Trophoblast cell (in vitro differentiated cells and primary cell): ENCODE data around the gene PDIA6.

Experiments used
- DNase-seq, 2 donors: peaks; one replicate each; pipeline ENCODE4 v3.0.0-alpha.2; 2016
- H2AFZ ChIP-seq: 2 replicates; pipeline ENCODE4 v1.6.1; 2013; ENCODE audit warnings: low read length, moderate library complexity, mild to moderate bottlenecking; ENCODE audit not compliant: insufficient read depth, poor library complexity
- H2AK5ac ChIP-seq: 2 replicates; pipeline ENCODE4 v1.6.1; 2013; ENCODE audit warnings: mild to moderate bottlenecking, low read length
- H2BK120ac ChIP-seq: 2 replicates; pipeline ENCODE4 v1.6.1; 2013; ENCODE audit warnings: low read length, mild to moderate bottlenecking, moderate library complexity; ENCODE audit not compliant: insufficient read depth, poor library complexity
- H2BK12ac ChIP-seq: 2 replicates; pipeline ENCODE4 v1.6.1; 2013; ENCODE audit warnings: mild to moderate bottlenecking, low read length, moderate library complexity
- H2BK5ac ChIP-seq: 2 replicates; pipeline ENCODE4 v1.6.1; 2013; ENCODE audit warnings: low read length, low read depth, moderate library complexity, mild to moderate bottlenecking; ENCODE audit not compliant: poor library complexity
- H3K14ac ChIP-seq: 2 replicates; pipeline ENCODE4 v1.6.1; 2013; ENCODE audit warnings: mild to moderate bottlenecking, low read length
- H3K18ac ChIP-seq: 2 replicates; pipeline ENCODE4 v1.6.1; 2013; ENCODE audit warnings: mild to moderate bottlenecking, low read length
- H3K23ac ChIP-seq: 2 replicates; pipeline ENCODE4 v1.6.1; 2013; ENCODE audit warnings: low read length
- H3K27ac ChIP-seq: 2 replicates; pipeline ENCODE4 v1.5.1; 2013; ENCODE audit warnings: low read depth, mild to moderate bottlenecking, inconsistent platforms, low read length, moderate library complexity
- H3K27me3 ChIP-seq: 2 replicates; pipeline ENCODE4 v1.6.1; 2013; ENCODE audit warnings: inconsistent platforms, mild to moderate bottlenecking, low read length, moderate library complexity; ENCODE audit not compliant: insufficient read depth
- H3K36me3 ChIP-seq, 2 experiments: 1 replicate in 1 of 2; 2 replicates in 1 of 2; pipeline ENCODE4 v1.6.1; 2013; ENCODE audit warnings: low read length in 2 of 2, mild to moderate bottlenecking in 2 of 2, moderate library complexity in 1 of 2; ENCODE audit not compliant: insufficient read depth in 2 of 2, control insufficient read depth in 1 of 2
- H3K4ac ChIP-seq: 2 replicates; pipeline ENCODE4 v1.6.1; 2013; ENCODE audit warnings: low read depth, mild to moderate bottlenecking, low read length, moderate library complexity
- H3K4me1 ChIP-seq, 2 experiments: 1 replicate in 1 of 2; 2 replicates in 1 of 2; pipeline ENCODE4 v1.6.1; 2013; ENCODE audit warnings: low read length in 2 of 2, mild to moderate bottlenecking in 2 of 2, moderate library complexity in 1 of 2; ENCODE audit not compliant: insufficient read depth in 2 of 2, control insufficient read depth in 1 of 2
- H3K4me2 ChIP-seq: 2 replicates; pipeline ENCODE4 v1.6.1; 2013; ENCODE audit warnings: inconsistent platforms, mild to moderate bottlenecking, low read length, moderate library complexity
- H3K4me3 ChIP-seq: 2 replicates; pipeline ENCODE4 v1.5.1; 2013; ENCODE audit warnings: mild to moderate bottlenecking, low read depth, low read length, inconsistent platforms
- H3K79me1 ChIP-seq: one replicate; pipeline ENCODE4 v1.6.1; 2013; ENCODE audit warnings: low read length
- H3K79me2 ChIP-seq: 2 replicates; pipeline ENCODE4 v1.6.1; 2013; ENCODE audit warnings: low read length, mild to moderate bottlenecking; ENCODE audit not compliant: control insufficient read depth, insufficient read depth, poor library complexity
- H3K9ac ChIP-seq: 2 replicates; pipeline ENCODE4 v1.6.1; 2013; ENCODE audit warnings: mild to moderate bottlenecking, low read length
- H3K9me3 ChIP-seq: 2 replicates; pipeline ENCODE4 v1.6.1; 2013; ENCODE audit warnings: low read depth, mild to moderate bottlenecking, control low read depth, inconsistent platforms, low read length; ENCODE audit not compliant: insufficient read depth
- H4K12ac ChIP-seq: 2 replicates; pipeline ENCODE4 v1.6.1; 2013; ENCODE audit warnings: low read depth, mild to moderate bottlenecking, low read length, moderate library complexity
- H4K8ac ChIP-seq: 2 replicates; pipeline ENCODE4 v1.6.1; 2013; ENCODE audit warnings: low read depth, mild to moderate bottlenecking, low read length, moderate library complexity
- H4K91ac ChIP-seq: one replicate; pipeline ENCODE4 v1.6.1; 2013; ENCODE audit warnings: low read depth, mild to moderate bottlenecking, low read length, moderate library complexity
- WGBS: extraction: QIAGEN DNeasy Blood & Tissue Kit; methylation state at CpG from one replicate; pipeline ENCODE4 v1.1.7; 2013; ENCODE audit warnings: missing lambda C conversion rate; ENCODE audit not compliant: insufficient read length, insufficient coverage; ENCODE audit errors: extremely low coverage; 5-methylcytosine and 5-hydroxymethylcytosine counted together

PDIA6 gene

DNA sequence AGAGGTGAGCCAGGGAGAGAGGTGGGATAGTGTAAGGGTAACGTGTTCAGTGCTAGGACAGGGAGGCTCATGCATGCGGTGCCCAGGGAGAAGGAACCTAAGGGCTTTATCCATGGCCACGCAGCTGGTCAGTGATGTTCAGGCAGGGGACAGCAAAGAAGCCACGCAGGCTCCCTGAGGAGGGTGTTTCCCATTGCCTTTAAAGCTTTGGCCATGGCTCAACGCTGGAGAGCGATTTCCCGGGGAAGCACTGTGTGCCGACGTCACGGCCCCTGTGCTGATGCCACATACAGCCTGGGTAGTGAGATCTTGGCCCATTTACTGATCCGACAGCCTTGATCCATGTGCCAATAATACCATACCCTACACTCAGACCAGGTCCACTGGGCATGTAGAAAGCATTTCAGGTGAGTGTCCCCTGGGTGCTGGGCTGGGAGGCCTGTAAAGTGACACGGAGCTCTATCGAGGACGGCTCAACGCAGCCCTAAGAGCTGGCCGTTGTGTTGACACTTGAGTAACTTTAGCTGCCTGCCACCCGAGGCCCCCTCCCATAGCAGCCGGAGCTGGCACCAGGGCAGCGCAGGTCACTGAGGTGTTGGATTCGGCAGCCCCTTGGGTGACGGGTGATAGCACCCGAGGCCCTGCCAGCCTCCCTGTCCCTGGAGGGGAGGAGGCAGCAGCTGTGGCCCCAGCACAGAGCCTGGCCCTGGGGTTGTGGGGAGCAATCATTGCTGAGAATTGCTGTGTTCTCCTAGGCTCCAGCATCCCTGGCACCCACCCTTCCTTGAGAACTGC lies 41.4 kb downstream of the PDIA6 start:
- Histone ChIP-seq H4K91ac (peak overlapping the region; percentile 17), H3K4me2 (no peak overlapping the region), H2BK12ac (no peak overlapping the region), H3K79me1 (peaks cover 21% of the 10 kb centered on the region), H3K36me3 (peaks cover 7 to 14% of the 10 kb centered on the region in 2 experiments), H4K12ac (no peak overlapping the region), H4K8ac (no peak overlapping the region), H3K4me1 (peaks cover 23 to 29% of the 10 kb centered on the region in 2 experiments), H3K9me3 (no peaks in the 10 kb centered on the region), H3K4ac (no peak overlapping the region), H3K79me2 (peaks cover 7% of the 10 kb centered on the region), H3K14ac (no peak overlapping the region), H2AK5ac (peak overlapping the region; percentile 11), H3K4me3 (no peak overlapping the region), H2BK5ac (no peak overlapping the region), H2AFZ (no peak overlapping the region), H2BK120ac (no peak overlapping the region), H3K27ac (no peak overlapping the region), H3K18ac (no peak overlapping the region), H3K23ac (no peak overlapping the region), H3K27me3 (no peaks in the 10 kb centered on the region), H3K9ac (no peak overlapping the region)
- WGBS = no CpG with 5 or more reads among the region's 22 CpGs
- DNase-seq = no peak

DNA sequence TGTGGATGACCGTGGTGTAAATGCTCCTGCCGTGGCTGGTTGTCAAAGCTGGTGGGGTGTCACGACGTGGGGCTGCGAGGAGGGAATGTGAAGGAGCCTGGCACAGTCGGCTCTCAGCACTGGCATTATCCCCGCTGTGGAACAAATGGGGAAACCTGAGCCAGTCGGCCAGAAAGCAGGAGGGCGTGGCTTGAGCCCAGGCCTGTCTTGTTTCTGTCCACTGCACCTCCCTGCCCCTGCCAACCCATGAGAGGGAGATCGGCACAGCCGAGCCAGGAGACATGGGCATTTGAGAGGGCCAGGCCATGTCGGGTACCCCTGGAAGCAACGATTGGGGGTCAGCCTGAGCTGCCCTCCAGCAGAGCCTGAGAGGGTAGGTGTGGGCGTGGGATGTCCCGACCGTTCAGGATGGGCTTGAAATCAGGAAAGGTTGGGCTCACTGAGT lies 44.5 kb downstream of the PDIA6 start:
- Histone ChIP-seq H2BK120ac (no peak overlapping the region), H3K4me3 (no peak overlapping the region), H3K4me2 (no peak overlapping the region), H4K91ac (no peak overlapping the region), H3K36me3 (peaks cover 2 to 6% of the 10 kb centered on the region in 2 experiments), H4K12ac (no peak overlapping the region), H3K27ac (no peak overlapping the region), H3K14ac (no peak overlapping the region), H3K4me1 (peaks cover 8% of the 10 kb centered on the region in 2 experiments), H2AFZ (no peak overlapping the region), H2AK5ac (no peak overlapping the region), H2BK5ac (no peak overlapping the region), H3K9me3 (peaks cover 2% of the 10 kb centered on the region), H3K9ac (no peak overlapping the region), H3K23ac (no peak overlapping the region), H3K18ac (no peak overlapping the region), H4K8ac (no peak overlapping the region), H2BK12ac (no peak overlapping the region), H3K79me2 (peaks cover 4% of the 10 kb centered on the region), H3K79me1 (peaks cover 6% of the 10 kb centered on the region), H3K4ac (no peak overlapping the region), H3K27me3 (no peaks in the 10 kb centered on the region)
- DNase-seq = no peak
- no CpG with 5 or more reads among the region's 16 CpGs for WGBS

DNA sequence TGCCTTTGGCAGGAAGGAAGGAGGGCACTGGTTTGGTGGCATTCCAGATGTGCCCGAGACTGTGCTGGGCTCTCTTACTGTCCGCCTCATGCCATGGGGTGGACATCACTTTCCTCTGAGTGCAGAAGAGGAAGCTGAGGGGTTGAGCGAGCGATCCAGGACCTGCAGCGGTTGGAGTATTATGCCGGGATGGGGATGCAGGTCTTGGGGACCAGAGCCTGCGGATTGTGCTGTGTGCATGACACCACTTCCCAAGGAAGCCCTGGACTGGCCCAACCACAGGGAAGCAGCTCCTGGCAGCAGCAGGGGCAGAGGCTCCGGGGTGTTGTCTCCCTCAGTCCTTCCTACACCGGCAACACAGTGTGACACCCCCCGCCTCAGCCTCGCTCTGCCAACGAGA lies 46.7 kb downstream of the PDIA6 start:
- Histone ChIP-seq H3K4me2 (no peak overlapping the region), H3K14ac (no peak overlapping the region), H3K9ac (no peak overlapping the region), H4K91ac (no peak overlapping the region), H3K23ac (no peak overlapping the region), H3K18ac (no peak overlapping the region), H3K4ac (no peak overlapping the region), H3K36me3 (peaks cover 0 to 2% of the 10 kb centered on the region in 2 experiments), H3K27ac (no peak overlapping the region), H2BK12ac (no peak overlapping the region), H2AK5ac (no peak overlapping the region), H3K4me3 (no peak overlapping the region), H3K79me2 (no peaks in the 10 kb centered on the region), H3K79me1 (no peaks in the 10 kb centered on the region), H4K12ac (no peak overlapping the region), H2BK120ac (no peak overlapping the region), H2BK5ac (no peak overlapping the region), H3K4me1 (peaks cover 11 to 12% of the 10 kb centered on the region in 2 experiments), H4K8ac (no peak overlapping the region), H3K27me3 (no peaks in the 10 kb centered on the region), H2AFZ (no peak overlapping the region), H3K9me3 (peaks cover 2% of the 10 kb centered on the region)
- no peak for DNase-seq
- WGBS = no CpG with 5 or more reads among the region's 12 CpGs

DNA sequence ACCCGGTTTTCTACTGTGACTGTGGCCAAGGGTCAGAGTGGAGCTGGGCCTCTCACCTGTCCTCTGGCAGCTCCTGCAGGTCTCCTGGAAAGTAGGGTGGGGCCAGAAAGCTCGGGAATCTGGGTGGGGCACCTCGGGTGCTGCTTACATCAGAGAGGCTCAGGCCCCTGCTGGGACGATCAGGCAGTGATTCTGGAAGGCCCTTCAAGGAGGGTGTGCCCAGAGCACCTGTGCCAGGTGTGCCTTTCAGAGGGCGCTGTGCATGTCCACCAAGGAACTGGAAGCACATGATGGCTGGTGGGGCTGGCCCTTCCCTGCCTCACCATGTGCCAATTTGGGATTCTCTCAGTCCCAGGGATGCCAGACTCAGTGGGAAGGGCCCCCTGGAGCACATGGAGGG lies 47.1 kb downstream of the PDIA6 start:
- Histone ChIP-seq H3K18ac (no peak overlapping the region), H3K27ac (no peak overlapping the region), H3K27me3 (no peaks in the 10 kb centered on the region), H3K79me1 (no peaks in the 10 kb centered on the region), H3K4me3 (no peak overlapping the region), H3K9me3 (peaks cover 2% of the 10 kb centered on the region), H2BK12ac (no peak overlapping the region), H2BK5ac (no peak overlapping the region), H3K36me3 (peaks cover 0 to 2% of the 10 kb centered on the region in 2 experiments), H3K4me1 (peaks cover 12 to 13% of the 10 kb centered on the region in 2 experiments), H4K91ac (peak overlapping the region; percentile 40), H4K8ac (no peak overlapping the region), H2AK5ac (no peak overlapping the region), H2BK120ac (no peak overlapping the region), H2AFZ (no peak overlapping the region), H3K23ac (no peak overlapping the region), H3K4ac (no peak overlapping the region), H3K14ac (no peak overlapping the region), H3K9ac (no peak overlapping the region), H3K79me2 (no peaks in the 10 kb centered on the region), H4K12ac (no peak overlapping the region), H3K4me2 (no peak overlapping the region)
- no CpG with 5 or more reads among the region's 5 CpGs for WGBS
- DNase-seq = peak in 1 of 2 donors; percentile 25
